MCF 10A (cell line): ENCODE results near the gene RDH5. TPM values are rescaled to one million over a fixed set of nuclear protein-coding genes. Genes with fewer than 3 reads are reported as not detected.

Source experiments
- BruUV-seq: library from RNA; stranded (reverse); fragments of 400-500 nt; replicated peaks from 2 replicates; lab custom pipeline; 2021; lab: Mats Ljungman, UMichigan
- CTCF ChIA-PET: fragments of 300-600 bp; sonication (Branson Sonifier 250); formaldehyde crosslinking; extraction: SDS; loops from one replicate; lab custom pipeline; 2021; ENCODE audit warnings: antibody characterized with exemption, inconsistent platforms; lab: Yijun Ruan, JAX
- POLR2A ChIA-PET: fragments of 300-600, 350-650 bp; sonication (Branson Sonifier 250); formaldehyde crosslinking; extraction: SDS; loops from one replicate; lab custom pipeline; 2020; ENCODE audit warnings: antibody characterized with exemption, inconsistent platforms; lab: Yijun Ruan, JAX
- DNase-seq: peaks from one replicate; pipeline ENCODE4 v3.0.0-alpha.2; 2018; ENCODE audit not compliant: unreplicated experiment
- H3K27ac Mint-ChIP-seq: one replicate; pipeline ENCODE4 v1.8.0; 2022; ENCODE audit warnings: mild to moderate bottlenecking, low read depth, mixed read lengths; ENCODE audit not compliant: unreplicated experiment
- H3K27me3 Mint-ChIP-seq: one replicate; pipeline ENCODE4 v1.8.0; 2022; ENCODE audit warnings: mixed read lengths; ENCODE audit not compliant: insufficient read depth, unreplicated experiment
- H3K36me3 Mint-ChIP-seq: one replicate; pipeline ENCODE4 v1.8.0; 2022; ENCODE audit warnings: mild to moderate bottlenecking, moderate library complexity, mixed read lengths; ENCODE audit not compliant: insufficient read depth, unreplicated experiment
- H3K4me1 Mint-ChIP-seq: one replicate; pipeline ENCODE4 v1.8.0; 2022; ENCODE audit warnings: mixed read lengths; ENCODE audit not compliant: insufficient read depth, unreplicated experiment
- H3K4me3 Mint-ChIP-seq: one replicate; pipeline ENCODE4 v1.8.0; 2022; ENCODE audit warnings: mild to moderate bottlenecking, moderate library complexity, mixed read lengths; ENCODE audit not compliant: unreplicated experiment
- H3K9me3 Mint-ChIP-seq: one replicate; pipeline ENCODE4 v1.8.0; 2022; ENCODE audit warnings: mixed read lengths; ENCODE audit not compliant: unreplicated experiment
- intact Hi-C: fragments of 100-400 bp; cut with micrococcal nuclease; formaldehyde crosslinking; loops from 2 replicates; pipeline ENCODE4 v1.14.1; 2022
- total RNA-seq: library from RNA; stranded (reverse); gene quantifications from 2 replicates; pipeline ENCODE4 v1.2.3, GENCODE V29; 2022
- TF ChIP-seq, protein P1 (sequence below): fragments of 200-600 bp; IDR thresholded peaks from one replicate; pipeline ENCODE4 v1.8.0; 2022; ENCODE audit warnings: antibody characterized with exemption, mild to moderate bottlenecking; ENCODE audit not compliant: unreplicated experiment

Gene RDH5
- total RNA-seq, 1 experiment from 2014 or later = 2.5 TPM

DNA sequence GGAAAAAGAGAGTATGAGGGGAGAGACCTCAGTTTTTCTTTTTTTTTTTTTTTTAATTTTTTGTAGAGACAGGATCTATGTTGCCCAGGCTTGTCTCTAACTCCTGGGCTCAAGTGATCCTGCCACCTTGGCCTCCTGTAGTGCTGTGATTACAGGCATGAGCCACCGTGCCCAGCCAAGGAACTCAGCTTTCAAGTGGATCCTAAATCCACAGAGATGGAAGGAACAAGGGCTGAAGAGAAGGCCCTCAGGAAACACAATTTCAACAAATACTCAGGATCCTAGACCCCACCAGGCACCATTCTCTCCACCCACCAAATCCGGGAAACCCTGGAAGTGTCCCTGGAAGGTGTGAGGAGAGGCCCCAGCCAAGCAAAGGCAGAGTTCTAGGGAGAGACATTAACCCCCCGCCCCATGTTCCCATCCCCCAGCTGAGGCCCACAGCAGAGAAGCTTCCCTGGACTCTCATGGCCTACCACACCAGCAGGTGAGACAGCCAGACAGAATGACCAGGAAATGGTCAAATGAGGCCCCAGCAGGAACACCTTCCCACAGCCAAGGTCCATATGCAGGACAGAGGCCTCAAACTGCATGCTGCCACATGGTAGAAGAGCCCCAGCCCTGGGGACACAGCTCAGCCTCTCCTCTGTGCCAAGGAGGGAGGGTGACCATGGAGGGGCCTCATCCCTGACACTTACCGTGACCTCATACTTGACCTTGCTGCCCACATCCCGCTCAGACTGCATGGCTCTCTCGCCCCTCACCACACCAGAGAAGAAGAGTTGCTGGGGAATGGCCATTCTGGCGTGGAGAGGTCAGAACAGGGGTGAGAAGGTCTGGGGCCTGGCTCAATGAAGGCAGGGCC, 26.6 kb upstream of the RDH5 start:
- no TSS peak for BruUV-seq
- no peaks in the 10 kb centered on the region for H3K36me3 Mint-ChIP-seq
- intact Hi-C loops = no loop called here

DNA sequence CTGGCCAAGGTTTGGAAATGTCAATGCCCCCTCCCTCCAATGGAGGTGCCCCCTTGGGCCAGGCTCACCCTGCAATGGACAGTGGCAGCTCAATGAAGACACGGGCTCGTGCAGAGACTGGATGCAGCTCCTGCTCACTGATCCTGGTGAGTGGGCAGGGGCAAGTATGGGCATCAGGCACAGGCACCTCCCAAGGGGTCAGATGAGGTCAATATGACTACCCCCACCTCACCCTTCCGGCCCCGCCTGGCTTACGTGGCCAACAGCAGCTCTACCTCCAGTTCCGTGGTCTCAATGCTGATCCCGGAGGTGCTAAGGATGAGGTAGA, 26.0 kb upstream of the RDH5 start:
- H3K4me3 Mint-ChIP-seq = no peak overlapping the region
- no peaks in the 10 kb centered on the region for H3K9me3 Mint-ChIP-seq
- CTCF ChIA-PET = interaction anchor here (0.6 kb wide), 1 partner anchor 547 kb away, joined by 3 read pairs; no protein-coding TSS in a partner anchor

More for the DNA sequence above, 26.6 kb upstream of the RDH5 start:
- Mint-ChIP-seq H3K4me3 (no peak overlapping the region), H3K27ac (no peak overlapping the region), H3K4me1 (no peaks in the 10 kb centered on the region), H3K9me3 (no peaks in the 10 kb centered on the region), H3K27me3 (peaks cover 38% of the 10 kb centered on the region)
- no peak for DNase-seq
- TF ChIP-seq, protein P1, sequence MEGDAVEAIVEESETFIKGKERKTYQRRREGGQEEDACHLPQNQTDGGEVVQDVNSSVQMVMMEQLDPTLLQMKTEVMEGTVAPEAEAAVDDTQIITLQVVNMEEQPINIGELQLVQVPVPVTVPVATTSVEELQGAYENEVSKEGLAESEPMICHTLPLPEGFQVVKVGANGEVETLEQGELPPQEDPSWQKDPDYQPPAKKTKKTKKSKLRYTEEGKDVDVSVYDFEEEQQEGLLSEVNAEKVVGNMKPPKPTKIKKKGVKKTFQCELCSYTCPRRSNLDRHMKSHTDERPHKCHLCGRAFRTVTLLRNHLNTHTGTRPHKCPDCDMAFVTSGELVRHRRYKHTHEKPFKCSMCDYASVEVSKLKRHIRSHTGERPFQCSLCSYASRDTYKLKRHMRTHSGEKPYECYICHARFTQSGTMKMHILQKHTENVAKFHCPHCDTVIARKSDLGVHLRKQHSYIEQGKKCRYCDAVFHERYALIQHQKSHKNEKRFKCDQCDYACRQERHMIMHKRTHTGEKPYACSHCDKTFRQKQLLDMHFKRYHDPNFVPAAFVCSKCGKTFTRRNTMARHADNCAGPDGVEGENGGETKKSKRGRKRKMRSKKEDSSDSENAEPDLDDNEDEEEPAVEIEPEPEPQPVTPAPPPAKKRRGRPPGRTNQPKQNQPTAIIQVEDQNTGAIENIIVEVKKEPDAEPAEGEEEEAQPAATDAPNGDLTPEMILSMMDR = no peak
- ChIA-PET CTCF (no interaction called here), POLR2A (no interaction called here)

DNA sequence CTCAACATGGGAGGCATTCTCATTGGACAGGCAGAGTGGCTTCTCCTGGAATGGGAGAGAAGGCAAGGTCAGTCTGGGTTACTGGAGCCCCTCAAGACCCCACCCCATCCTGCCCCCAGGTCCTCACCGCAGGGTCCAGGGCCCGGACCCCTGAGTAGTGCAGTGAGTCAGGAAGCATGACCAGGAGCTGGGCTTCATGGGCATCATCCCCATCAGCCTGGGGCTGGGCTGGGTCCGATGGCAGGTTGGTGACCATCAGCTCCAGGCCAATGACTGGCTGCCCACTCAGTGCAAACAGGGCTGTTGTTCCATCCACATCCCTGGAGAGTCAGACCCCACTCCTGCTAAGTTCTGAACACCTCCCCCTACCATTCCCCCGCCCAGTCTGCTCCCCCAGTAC, 25.5 kb upstream of the RDH5 start:
- intact Hi-C loops = no loop called here
- DNase-seq = no peak
- no peaks in the 10 kb centered on the region for H3K36me3 Mint-ChIP-seq
- peaks cover 27% of the 10 kb centered on the region for H3K27me3 Mint-ChIP-seq
- POLR2A ChIA-PET = no interaction called here
- CTCF ChIA-PET = interaction anchor here (0.6 kb wide), 1 partner anchor 547 kb away, joined by 3 read pairs; no protein-coding TSS in a partner anchor
- no peak overlapping the region for H3K4me3 Mint-ChIP-seq
- H3K4me1 Mint-ChIP-seq = peaks cover under 1% of the 10 kb centered on the region
- no peak overlapping the region for H3K27ac Mint-ChIP-seq
- TF ChIP-seq, protein P1 = no peak
- no peaks in the 10 kb centered on the region for H3K9me3 Mint-ChIP-seq
- BruUV-seq = no TSS peak

More for the DNA sequence above, 26.0 kb upstream of the RDH5 start:
- no TSS peak for BruUV-seq
- TF ChIP-seq, protein P1 = no peak
- H3K27ac Mint-ChIP-seq = no peak overlapping the region
- peaks cover 32% of the 10 kb centered on the region for H3K27me3 Mint-ChIP-seq
- DNase-seq = no peak
- intact Hi-C loops = no loop called here
- no peaks in the 10 kb centered on the region for H3K4me1 Mint-ChIP-seq
- no peaks in the 10 kb centered on the region for H3K36me3 Mint-ChIP-seq
- POLR2A ChIA-PET = no interaction called here

DNA sequence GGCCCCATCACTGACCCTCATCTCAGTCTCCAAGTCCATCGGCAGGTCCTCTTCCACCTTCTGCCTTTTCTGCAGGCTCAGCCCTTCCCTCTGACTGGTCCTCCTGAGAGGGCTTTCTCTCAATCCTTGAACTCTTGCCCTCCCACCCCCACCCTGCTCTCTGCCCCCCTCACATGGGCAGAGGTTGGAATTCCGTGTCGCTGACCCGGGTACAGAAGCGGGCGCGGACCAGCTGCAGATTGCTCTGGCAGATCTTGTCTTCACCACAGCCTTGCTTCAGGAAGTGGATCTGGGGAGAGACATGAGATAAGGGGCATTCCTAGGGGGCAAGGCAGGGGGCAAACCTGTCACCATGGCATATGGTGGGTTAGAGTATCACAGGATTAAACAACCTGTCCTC, 24.8 kb upstream of the RDH5 start:
- no peaks in the 10 kb centered on the region for H3K9me3 Mint-ChIP-seq
- POLR2A ChIA-PET = no interaction called here
- no peak for DNase-seq
- H3K27me3 Mint-ChIP-seq = peaks cover 26% of the 10 kb centered on the region
- H3K36me3 Mint-ChIP-seq = no peaks in the 10 kb centered on the region
- BruUV-seq = no TSS peak
- peaks cover 7% of the 10 kb centered on the region for H3K4me1 Mint-ChIP-seq
- no peak overlapping the region for H3K27ac Mint-ChIP-seq
- no peak overlapping the region for H3K4me3 Mint-ChIP-seq
- intact Hi-C loops = no loop called here
- TF ChIP-seq, protein P1 = no peak
- CTCF ChIA-PET = interaction anchor here (0.6 kb wide), 2 partner anchors 25 to 1886 kb away, joined by 3 read pairs; partner anchors contain the start of gene RDH5
